HK-2 (cell line): ENCODE results near the gene NWD2.

ENCODE experiments used
- DNase-seq: peaks from one replicate; pipeline ENCODE4 v3.0.0-alpha.2; 2018; ENCODE audit not compliant: unreplicated experiment

The NWD2 gene

GRCh38 chr4:37440501-37440900 is 196.0 kb downstream of the NWD2 start:
- no peak for DNase-seq

DNA sequence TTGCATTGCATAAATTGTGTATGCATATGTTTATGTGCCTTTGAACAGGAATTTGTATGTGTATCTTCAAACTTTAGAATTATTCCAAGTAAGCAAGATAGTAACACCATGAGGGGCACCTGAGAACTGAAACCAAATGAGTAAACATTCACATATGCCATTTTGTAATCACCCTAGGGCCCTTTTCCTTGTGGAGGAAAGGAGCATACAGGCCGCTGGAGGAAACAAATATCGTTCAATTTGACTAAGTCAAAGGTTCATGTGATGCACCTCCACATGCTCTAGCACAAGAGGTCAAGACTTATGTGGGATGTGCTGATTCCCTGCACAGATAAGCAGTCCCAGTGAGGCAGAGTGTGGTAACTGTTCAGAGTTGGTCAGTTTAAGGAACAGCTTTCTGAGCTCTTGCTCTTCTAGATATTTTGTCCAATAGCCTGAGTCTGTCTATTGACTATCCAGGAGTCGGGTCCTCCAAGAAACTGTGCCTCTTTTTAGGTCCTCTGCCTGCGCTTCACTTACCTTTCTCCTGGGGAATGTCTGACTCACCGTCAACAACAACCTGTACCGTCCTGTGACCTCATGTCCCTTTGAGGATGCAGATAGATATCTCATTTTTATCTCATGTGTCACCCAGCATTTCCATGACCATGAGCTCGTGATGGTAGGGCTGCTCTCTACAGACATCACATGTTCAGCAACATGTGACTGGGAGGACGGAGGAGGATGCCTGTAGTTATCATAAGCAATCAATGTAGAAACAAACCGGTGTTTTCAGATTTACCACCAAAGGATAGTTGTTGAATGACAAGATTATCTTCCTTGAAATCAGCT is 196.9 kb downstream of the NWD2 start:
- peak; percentile 38 for DNase-seq

DNA sequence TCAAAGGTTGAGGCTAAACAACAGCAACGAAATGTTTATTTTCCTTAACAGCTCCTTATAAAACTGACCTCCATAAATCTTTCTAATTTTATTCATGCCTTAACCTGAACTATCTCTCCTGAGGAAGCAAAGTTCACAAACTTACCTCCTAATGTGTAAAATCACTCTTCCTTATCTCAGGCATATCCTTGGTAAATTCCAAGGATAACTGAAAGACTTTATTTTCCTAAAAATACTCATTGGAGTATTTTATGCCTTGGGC is 197.4 kb downstream of the NWD2 start:
- no peak for DNase-seq

- no peak for DNase-seq
These were observed 198.6 kb downstream of the NWD2 start for GRCh38 chr4:37443137-37443536.

- DNase-seq: no peak
These were observed 200.5 kb downstream of the NWD2 start for GRCh38 chr4:37445023-37445422.

- no peak for DNase-seq
These were observed 201.5 kb downstream of the NWD2 start for GRCh38 chr4:37446016-37446415.

DNA sequence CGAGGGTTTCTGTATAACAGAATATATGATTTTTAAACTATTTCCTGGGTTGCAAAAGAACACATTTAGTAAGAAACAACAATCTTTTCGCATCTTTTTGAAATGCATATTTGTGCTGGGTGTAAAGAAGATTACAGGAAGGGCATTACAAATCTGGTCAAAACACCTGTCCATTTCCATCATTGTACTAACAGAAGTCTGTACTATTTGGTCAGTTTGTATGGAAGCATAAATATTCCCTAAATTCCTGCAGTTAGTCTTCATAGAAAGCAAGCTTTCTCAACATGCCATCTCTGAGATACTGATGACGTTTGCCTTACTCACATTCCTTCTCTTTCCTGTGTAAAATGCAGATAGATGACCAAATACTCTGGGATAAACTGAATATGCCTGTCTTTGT is 203.3 kb downstream of the NWD2 start:
- DNase-seq: no peak

DNA sequence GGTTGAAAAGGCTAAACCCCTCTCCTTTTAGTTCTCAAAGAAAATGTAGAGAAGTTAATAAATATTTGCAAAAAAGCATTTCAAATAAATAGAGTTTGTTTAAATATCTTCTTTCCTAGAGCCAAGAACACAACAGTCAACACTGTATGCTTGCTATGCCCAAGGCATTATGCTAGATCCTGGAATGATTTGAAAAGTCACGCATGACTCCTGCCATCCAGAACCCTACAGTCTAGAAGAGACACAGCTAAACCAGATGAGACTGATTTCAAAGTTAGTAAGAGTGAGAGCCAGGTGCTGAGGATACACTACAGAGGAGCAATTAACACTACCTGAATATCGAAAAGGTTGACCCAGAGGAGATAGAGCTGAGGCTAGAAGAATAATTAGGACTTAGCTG is 205.8 kb downstream of the NWD2 start:
- DNase-seq: no peak

GRCh38 chr4:37450911-37451310 is 206.4 kb downstream of the NWD2 start:
- no peak for DNase-seq

GRCh38 chr4:37451656-37452055 is 207.1 kb downstream of the NWD2 start:
- DNase-seq: no peak

GRCh38 chr4:37452952-37453280 is 208.4 kb downstream of the NWD2 start:
- no peak for DNase-seq

- peak; percentile 70 for DNase-seq
These were observed 208.9 kb downstream of the NWD2 start for GRCh38 chr4:37453281-37453998.

GRCh38 chr4:37453999-37454800 is 209.7 kb downstream of the NWD2 start:
- no peak for DNase-seq

DNA sequence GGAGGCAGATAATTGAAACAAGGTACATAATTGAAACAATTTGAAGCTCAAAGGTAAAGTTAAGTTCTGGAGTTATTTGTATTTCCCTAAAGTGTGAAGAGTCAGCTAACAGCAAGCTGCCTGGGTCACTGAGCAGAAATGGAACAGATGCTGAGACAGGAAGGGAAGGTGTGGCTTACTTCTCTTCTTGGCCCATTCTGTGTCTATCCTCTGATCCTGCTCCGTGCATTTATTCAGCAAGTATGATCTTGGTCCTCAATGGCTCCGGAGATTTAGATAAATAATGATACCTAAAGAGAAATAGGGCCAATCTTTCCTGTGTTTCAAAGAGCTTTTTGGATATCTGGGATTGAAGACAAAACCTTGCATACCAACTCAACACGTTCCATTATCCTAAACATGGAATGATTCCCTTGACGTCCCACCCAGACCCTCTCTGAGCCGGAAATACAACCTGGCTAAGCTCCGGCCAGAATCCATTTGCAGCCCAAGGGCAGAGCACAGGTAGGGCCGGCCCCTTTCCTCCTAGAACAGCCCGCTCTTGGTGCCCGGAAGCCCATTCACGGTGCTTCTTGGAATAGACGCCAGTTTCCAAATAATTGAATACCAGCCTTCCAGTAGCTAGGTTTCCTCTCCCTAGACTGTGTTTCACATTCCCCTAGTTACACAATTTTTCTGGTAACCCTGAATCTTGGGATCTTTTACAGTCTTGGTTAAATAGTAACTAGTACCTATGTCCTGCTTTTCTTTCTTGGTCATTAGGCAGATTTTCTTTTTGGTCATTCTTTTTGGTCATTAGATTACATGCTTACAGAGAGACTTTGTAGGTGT is 211.0 kb downstream of the NWD2 start:
- no peak for DNase-seq

DNA sequence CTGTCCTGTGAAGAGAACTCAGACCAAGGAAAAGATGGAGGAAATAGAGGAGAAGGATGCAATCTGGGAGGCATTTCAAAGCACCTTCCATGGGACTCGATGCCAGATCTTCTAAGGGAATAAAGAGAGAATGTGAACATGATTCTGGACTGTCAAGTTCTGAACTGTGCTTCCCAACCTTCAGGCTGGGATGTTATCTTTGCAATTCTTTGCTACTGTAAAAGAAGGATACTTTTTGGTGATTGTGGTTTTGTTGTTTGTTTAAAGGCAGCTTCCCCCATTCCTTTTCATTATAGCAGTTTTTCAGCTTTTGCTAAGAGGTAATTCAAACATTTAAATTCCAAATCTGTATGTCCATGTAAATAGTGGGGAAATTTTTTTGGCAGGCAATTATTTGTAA is 217.3 kb downstream of the NWD2 start:
- no peak for DNase-seq

- no peak for DNase-seq
These were observed 218.7 kb downstream of the NWD2 start for GRCh38 chr4:37463033-37463856.

DNA sequence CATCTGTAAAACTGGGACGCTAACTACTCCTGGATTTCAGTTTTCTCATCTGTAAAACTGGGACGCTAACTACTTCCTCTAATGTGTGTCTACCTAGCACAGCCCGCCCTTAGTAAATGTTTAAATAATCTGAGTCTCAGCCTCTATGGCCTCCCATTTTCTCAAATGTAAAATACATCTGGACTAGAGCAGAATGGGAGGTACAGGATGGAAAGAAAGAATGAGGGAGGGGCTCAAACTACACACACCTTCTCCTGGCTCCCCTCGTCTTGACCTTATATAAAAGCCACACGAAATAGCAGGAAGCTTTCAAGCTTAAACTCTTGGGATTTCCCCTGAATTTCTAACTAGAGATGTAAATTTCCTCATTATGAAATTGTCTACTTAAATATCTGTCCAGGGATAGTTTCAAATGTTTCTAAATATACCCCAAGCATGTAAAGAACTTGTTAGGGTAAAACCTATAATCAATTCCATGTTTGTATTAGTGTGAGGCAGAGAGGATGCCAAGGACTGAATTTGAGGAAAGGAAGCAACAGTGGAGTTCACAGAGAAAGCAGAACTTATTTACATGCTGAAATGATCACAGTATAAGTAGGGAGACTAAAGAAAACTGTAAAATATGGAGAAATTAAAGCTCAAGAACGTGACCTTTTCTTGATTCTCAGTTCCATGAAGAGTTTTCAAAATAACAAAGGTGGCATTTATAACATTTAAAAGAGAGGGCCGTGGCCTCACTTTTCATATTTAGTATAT is 220.0 kb downstream of the NWD2 start:
- no peak for DNase-seq

DNA sequence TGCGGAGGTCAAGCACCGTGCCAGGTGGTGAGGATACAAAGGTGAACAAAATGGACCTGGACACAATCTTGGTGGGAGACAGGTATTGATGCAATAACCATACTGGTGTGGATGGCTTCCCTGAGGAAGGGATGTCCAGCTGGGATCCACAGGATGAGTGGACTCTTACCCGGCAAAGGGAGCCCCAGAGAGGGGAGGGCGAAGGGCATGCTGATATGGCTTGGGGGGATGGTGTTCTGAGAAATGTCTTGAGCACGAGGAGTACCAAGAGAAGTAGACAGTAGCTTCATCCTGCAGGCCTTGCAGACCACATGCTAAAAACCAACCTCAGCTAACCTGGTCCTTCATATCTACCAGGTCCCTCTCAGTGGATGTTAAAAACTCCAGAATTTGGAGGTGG is 220.8 kb downstream of the NWD2 start:
- DNase-seq: no peak

GRCh38 chr4:37465845-37466244 is 221.3 kb downstream of the NWD2 start:
- DNase-seq: no peak

DNA sequence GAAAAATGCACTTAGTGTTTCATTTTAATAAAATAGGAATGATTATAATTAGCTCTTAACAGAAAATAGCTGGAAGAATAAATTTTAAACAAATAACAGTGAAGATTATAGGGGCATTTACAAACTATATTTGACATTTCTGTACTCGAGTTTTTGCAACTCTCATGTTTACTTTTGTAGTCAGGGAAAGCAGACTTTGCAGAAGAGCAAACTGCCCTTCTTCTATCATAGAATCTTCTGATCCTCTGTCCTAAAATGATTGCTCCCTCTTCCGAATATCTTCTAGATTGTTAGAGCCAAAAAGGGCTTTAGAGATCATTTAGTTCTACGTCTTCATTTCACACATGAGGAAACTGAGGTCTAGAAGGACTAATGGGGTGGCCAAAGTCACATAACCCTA is 222.7 kb downstream of the NWD2 start:
- DNase-seq: no peak
